Adrenal gland (tissue), 12 donors: Measurements from ENCODE around the gene CDK9. TPM values are rescaled to one million over a fixed set of nuclear protein-coding genes. Genes with fewer than 3 reads are reported as not detected.

Experiments
- DNase-seq, 7 donors: peaks; one replicate each; pipeline ENCODE4 v3.0.0-alpha.2; 2019 to 2020
- H3K27ac ChIP-seq, 5 donors: fragments of 200-600 bp; sonication (generic) in 4 of 5; 1 replicate in 3 of 5; 2 replicates in 2 of 5; pipeline versions ENCODE4 v1.5.1 to v1.8.0; 2016 to 2020; ENCODE audit warnings: mild to moderate bottlenecking in 1 of 5
- H3K27me3 ChIP-seq: fragments of 200-600 bp; 2 replicates; pipeline ENCODE4 v1.8.0; 2021
- H3K36me3 ChIP-seq, 2 donors: fragments of 200-600 bp; replicated peaks in 1 of 2; 1 replicate in 1 of 2; 2 replicates in 1 of 2; pipeline versions ENCODE4 v1.5.1 to v1.8.0; 2018 to 2022
- H3K4me1 ChIP-seq, 2 donors: fragments of 200-600 bp; replicated peaks in 1 of 2; 1 replicate in 1 of 2; 2 replicates in 1 of 2; pipeline versions ENCODE4 v1.5.1 to v1.8.0; 2018 to 2021
- H3K4me3 ChIP-seq, 4 donors: fragments of 200-600 bp; sonication (generic) in 3 of 4; one replicate each; pipeline ENCODE4 v1.5.1; 2016 to 2018
- H3K9me3 ChIP-seq, 3 donors: fragments of 200-600 bp; sonication (generic) in 1 of 3; replicated peaks in 1 of 3; 1 replicate in 2 of 3; 2 replicates in 1 of 3; pipeline versions ENCODE4 v1.5.1 to v1.8.0; 2016 to 2021
- POLR2A ChIP-seq, 2 donors: fragments of 450-650 bp; IDR thresholded peaks; one replicate each; pipeline ENCODE4 v1.6.1; 2017; ENCODE audit warnings: antibody characterized with exemption in 2 of 2, mild to moderate bottlenecking in 2 of 2, moderate library complexity in 1 of 2
- WGBS, 4 donors: extraction: QIAGEN DNeasy Blood & Tissue Kit in 2 of 4; methylation state at CpG; one replicate each; pipeline versions ENCODE4 v1.1.5 to v1.1.7; 2013 to 2017; 5-methylcytosine and 5-hydroxymethylcytosine counted together
- intact Hi-C, 2 donors: fragments of 100-400 bp; cut with DNase I; formaldehyde crosslinking; loops; one replicate each; pipeline versions ENCODE4 v1.14.1 to v1.15.0; 2022 to 2023
- polyA plus RNA-seq, 3 donors: library from polyadenylated mRNA; stranded (reverse); fragments of 200-250 nt in 2 of 3; fragments of 350-450 nt in 1 of 3; fragmentation: Illumina TruSeq in 1 of 3; extraction: RNeasy Lipid Tissue Mini Kit (QIAGEN cat#74804) in 1 of 3; gene quantifications; one replicate each; pipeline ENCODE4 v1.2.3, GENCODE V29; 2013 to 2014
- total RNA-seq, 9 donors: library from RNA; depleted of rRNA in 4 of 9; stranded (reverse); fragments of >200 nt in 4 of 9; fragments of 120-200 nt in 1 of 9; fragmentation: NEBNext Ultra II Directional in 1 of 9; extraction: Animal tissue kit (Norgen Biotek cat#: 25700) in 1 of 9; gene quantifications; one replicate each; pipeline versions ENCODE4 v1.1.0 to v1.2.4, GENCODE V29; 2013 to 2023
- TF ChIP-seq, protein P1 (sequence below), 6 experiments: fragments of 450-650 bp in 4 of 6; fragments of 200-600 bp in 2 of 6; sonication (generic) in 1 of 6; IDR thresholded peaks; 1 replicate in 5 of 6; 2 replicates in 1 of 6; pipeline versions ENCODE4 v1.5.1 to v1.8.0; 2016 to 2021; ENCODE audit warnings: antibody characterized with exemption in 6 of 6, mild to moderate bottlenecking in 2 of 6, moderate library complexity in 1 of 6
- donor health status: healthy with polysubstance abuse.
- donor health status: Bipolar disorder and iron deficiency.
- donor health status: DM: yes; HTN: yes; CAD: no.
- donor health status: DM: no; HTN: no; CAD: no.
- donor health status: DM: no; HTN: no; CAD: no.
- donor health status: DM: yes; HTN: yes; CAD: no.

Gene CDK9
- total and polyA plus RNA-seq, 12 donors, result 41.0 to 238 (median 117) TPM

DNA sequence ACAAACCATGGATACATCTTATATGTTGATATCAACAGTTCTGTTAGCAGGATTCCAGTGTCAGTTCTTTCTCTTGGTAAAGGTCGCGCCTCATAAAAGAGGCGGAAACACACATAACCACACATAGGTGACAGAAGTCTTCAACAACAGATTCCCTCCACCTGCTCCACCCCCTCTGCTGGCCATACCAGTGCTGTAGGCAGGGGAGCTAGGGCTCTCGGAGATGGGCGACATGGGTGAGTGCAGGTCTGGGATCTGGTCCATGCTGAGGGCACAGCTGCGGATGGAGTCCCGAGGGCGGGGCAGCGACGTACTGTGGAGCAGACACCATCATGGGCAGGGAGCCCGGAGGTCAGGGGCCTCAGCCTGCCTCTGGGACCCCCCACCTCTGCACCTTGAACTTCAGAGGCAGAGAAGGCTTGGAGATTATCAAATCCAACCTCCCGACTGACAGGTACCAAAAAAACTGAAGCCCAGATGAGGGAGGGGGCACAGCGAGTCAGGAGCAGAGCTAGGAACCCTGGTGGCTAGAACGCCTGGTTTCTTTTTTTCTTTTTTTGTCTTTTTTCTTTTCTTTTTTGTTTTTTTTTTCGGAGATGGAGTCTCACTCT, 38.8 kb upstream of the CDK9 start:
- no peak for DNase-seq
- peaks cover 0 to 9% of the 10 kb centered on the region in 2 donors for H3K36me3 ChIP-seq
- H3K4me3 ChIP-seq, result no peak overlapping the region
- no peaks in the 10 kb centered on the region for H3K9me3 ChIP-seq
- H3K4me1 ChIP-seq, result peaks cover 0 to 7% of the 10 kb centered on the region in 2 donors
- WGBS, 4 donors, result 72 to 76% (median 75%) methylated on average over 15 of the region's 15 CpGs
- TF ChIP-seq, protein P1, sequence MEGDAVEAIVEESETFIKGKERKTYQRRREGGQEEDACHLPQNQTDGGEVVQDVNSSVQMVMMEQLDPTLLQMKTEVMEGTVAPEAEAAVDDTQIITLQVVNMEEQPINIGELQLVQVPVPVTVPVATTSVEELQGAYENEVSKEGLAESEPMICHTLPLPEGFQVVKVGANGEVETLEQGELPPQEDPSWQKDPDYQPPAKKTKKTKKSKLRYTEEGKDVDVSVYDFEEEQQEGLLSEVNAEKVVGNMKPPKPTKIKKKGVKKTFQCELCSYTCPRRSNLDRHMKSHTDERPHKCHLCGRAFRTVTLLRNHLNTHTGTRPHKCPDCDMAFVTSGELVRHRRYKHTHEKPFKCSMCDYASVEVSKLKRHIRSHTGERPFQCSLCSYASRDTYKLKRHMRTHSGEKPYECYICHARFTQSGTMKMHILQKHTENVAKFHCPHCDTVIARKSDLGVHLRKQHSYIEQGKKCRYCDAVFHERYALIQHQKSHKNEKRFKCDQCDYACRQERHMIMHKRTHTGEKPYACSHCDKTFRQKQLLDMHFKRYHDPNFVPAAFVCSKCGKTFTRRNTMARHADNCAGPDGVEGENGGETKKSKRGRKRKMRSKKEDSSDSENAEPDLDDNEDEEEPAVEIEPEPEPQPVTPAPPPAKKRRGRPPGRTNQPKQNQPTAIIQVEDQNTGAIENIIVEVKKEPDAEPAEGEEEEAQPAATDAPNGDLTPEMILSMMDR (IDR thresholded peaks at IDR 0.05), result no peak
- no peak for TF ChIP-seq POLR2A (IDR thresholded peaks at IDR 0.05)
- H3K27ac ChIP-seq, result no peak overlapping the region
- H3K27me3 ChIP-seq, result no peaks in the 10 kb centered on the region
- intact Hi-C loops, result no loop called here

DNA sequence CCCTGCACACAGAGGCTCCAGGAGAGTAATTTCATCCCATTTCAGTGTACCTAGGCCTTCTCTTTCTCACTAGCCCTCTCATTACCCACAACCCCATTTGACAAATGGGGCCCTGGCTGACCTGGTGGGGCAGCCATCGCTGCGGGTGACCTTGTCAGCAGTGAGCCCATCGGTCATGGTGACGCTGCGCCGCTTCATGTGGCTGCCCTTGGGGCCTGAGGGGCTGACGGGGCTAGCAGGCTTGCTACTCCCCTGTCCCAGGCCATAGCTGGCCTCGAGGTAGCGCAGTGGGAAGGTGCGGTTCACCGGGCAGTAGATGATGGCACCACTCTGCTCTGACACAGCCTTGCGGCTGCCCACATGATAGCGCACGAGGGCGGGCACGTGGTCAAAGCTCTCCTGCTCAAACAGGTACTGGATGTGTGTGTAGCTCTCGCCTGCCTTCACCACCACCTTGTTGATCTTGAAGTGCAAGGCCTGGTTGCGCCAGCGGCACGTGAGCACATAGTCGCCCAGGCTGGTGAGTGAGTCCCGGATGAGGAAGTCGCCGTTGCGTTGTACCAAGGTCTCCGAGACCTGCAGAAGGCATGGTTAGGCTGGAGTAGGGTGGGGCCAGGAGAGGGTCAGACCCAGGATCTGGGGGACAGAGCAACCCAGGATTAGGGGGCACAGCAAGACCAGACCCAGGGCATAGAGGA, 36.6 kb upstream of the CDK9 start:
- H3K9me3 ChIP-seq, result no peaks in the 10 kb centered on the region
- intact Hi-C loops, result no loop called here
- no peak for DNase-seq
- TF ChIP-seq, protein P1 (IDR thresholded peaks at IDR 0.05), result no peak
- TF ChIP-seq POLR2A (IDR thresholded peaks at IDR 0.05), result no peak
- peaks cover 0 to 9% of the 10 kb centered on the region in 2 donors for H3K36me3 ChIP-seq
- WGBS, 4 donors, result 80 to 87% (median 85%) methylated on average over 14 to 26 of the region's 26 CpGs
- H3K27me3 ChIP-seq, result peaks cover 6% of the 10 kb centered on the region
- H3K27ac ChIP-seq, result no peak overlapping the region
- no peaks in the 10 kb centered on the region for H3K4me1 ChIP-seq
- H3K4me3 ChIP-seq, result no peak overlapping the region

DNA sequence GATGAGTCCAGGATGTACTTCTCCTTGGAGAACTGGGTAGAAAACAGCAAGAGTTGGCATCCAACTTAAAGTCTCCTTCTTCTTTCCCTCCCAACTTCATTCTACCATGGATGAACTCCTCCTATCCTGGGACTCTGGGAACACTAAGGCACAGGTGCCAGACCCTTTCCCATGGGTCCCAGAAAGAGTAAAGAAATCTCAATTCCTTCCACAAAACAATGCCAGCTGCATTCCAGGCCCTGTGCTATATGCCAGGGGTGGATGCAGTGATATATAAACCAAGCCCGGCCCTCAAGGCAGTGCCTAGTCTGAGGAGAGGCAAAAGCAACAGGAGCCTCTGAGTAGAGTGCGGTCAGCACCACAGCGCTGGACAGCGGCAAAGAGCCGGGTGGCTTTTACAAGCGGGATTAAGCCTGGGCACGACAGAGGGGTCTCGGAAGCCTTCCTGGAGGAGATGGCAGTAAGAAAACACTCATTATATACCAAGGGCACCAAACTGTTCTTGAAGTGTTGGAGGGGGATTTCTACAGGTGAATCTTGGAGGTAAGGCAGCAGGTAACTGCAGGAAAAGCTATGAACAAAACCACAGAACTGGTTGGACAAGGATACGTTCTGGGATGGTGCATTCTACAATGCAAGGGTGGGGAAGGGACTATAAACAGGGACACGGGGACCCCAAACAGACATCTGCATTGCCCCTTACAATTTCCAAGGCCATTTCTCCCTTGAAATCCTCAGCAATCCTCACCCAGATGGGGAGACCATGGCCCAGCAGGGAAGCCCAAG, 34.4 kb upstream of the CDK9 start:
- TF ChIP-seq, protein P1 (IDR thresholded peaks at IDR 0.05), result no peak
- no peak for TF ChIP-seq POLR2A (IDR thresholded peaks at IDR 0.05)
- H3K27me3 ChIP-seq, result peaks cover 25% of the 10 kb centered on the region
- 36 to 47% (median 43%) methylated on average over 9 to 10 of the region's 10 CpGs for WGBS, 4 donors
- DNase-seq, result peak in 2 of 7 donors; percentile 43 to 60
- H3K4me1 ChIP-seq, result no peaks in the 10 kb centered on the region
- no peak overlapping the region for H3K27ac ChIP-seq
- intact Hi-C loops, result no loop called here
- H3K36me3 ChIP-seq, result peaks cover 0 to 9% of the 10 kb centered on the region in 2 donors
- H3K4me3 ChIP-seq, result no peak overlapping the region
- H3K9me3 ChIP-seq, result no peaks in the 10 kb centered on the region

DNA sequence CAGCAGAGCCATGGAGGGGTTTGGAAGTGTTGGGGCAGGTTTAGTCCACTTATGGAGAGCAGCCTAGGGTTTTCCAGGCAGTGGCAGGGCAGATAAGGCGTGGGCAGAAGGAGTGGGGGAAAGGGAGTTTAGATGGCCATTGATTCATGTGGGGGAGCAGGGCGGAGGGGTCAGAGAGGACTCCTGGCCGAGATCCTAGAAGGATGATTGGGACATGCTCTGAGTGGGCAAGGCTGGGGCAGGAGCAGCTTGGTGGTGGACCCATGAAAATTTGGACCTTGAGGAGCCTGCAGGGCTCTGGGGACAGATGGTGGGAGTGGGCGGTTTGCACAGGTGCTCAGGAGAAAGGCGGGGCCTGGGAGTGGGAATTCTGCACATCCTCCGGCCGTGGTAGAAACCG, 32.7 kb upstream of the CDK9 start:
- WGBS, 4 donors, result 79 to 90% (median 83%) methylated on average over 8 of the region's 8 CpGs
- H3K4me3 ChIP-seq, result no peak overlapping the region
- H3K9me3 ChIP-seq, result no peaks in the 10 kb centered on the region
- no peaks in the 10 kb centered on the region for H3K4me1 ChIP-seq
- peaks cover 25% of the 10 kb centered on the region for H3K27me3 ChIP-seq
- H3K27ac ChIP-seq, result no peak overlapping the region
- intact Hi-C loops, result no loop called here
- TF ChIP-seq POLR2A (IDR thresholded peaks at IDR 0.05), result no peak
- TF ChIP-seq, protein P1 (IDR thresholded peaks at IDR 0.05), result no peak
- peaks cover 0 to 4% of the 10 kb centered on the region in 2 donors for H3K36me3 ChIP-seq
- DNase-seq, result no peak
